Lung (tissue), 12 donors: ENCODE measurements around the gene TRIM56. TPM values are rescaled to one million over a fixed set of nuclear protein-coding genes. Genes with fewer than 3 reads are reported as not detected.
A peak's percentile ranks its signal among the peaks of the same experiment; 100 is the strongest.
"Not testable (repeated sequence)": the region's sequence is repeated elsewhere in the genome, so short reads cannot be mapped to it uniquely, and the experiment has no call there.

Source experiments
- ATAC-seq: fragments of 200-7000 bp; cut with Tn5 transposase; one replicate; pipeline ENCODE4 v1.9.1; 2020; ENCODE audit warnings: moderate number of reproducible peaks; ENCODE audit not compliant: insufficient read depth, low FRiP score
- DNase-seq, 3 donors: peaks; one replicate each; pipeline ENCODE4 v3.0.0-alpha.2; 2013 to 2017
- H3K27ac ChIP-seq, 2 donors: one replicate each; pipeline ENCODE4 v1.5.1; 2013; ENCODE audit warnings: mild to moderate bottlenecking in 2 of 2, moderate library complexity in 2 of 2, control low read depth in 1 of 2, inconsistent platforms in 1 of 2, low read depth in 1 of 2, low read length in 1 of 2
- H3K27me3 ChIP-seq, 3 donors: one replicate each; pipeline ENCODE4 v1.5.1; 2013; ENCODE audit warnings: low read length in 2 of 3; ENCODE audit not compliant: control insufficient read depth in 3 of 3, insufficient read depth in 3 of 3
- H3K36me3 ChIP-seq, 4 donors: one replicate each; pipeline ENCODE4 v1.5.1; 2013; ENCODE audit warnings: low read length in 4 of 4, mild to moderate bottlenecking in 1 of 4, moderate library complexity in 1 of 4; ENCODE audit not compliant: control insufficient read depth in 4 of 4, insufficient read depth in 4 of 4
- H3K4me1 ChIP-seq, 5 donors: one replicate each; pipeline ENCODE4 v1.5.1; 2013; ENCODE audit warnings: low read length in 5 of 5, mild to moderate bottlenecking in 2 of 5, moderate library complexity in 1 of 5; ENCODE audit not compliant: control insufficient read depth in 5 of 5, insufficient read depth in 5 of 5
- H3K4me3 ChIP-seq: one replicate; pipeline ENCODE4 v1.5.1; 2013; ENCODE audit warnings: mild to moderate bottlenecking, control low read depth, moderate library complexity
- H3K9ac ChIP-seq, 2 donors: one replicate each; pipeline ENCODE4 v1.5.1; 2013; ENCODE audit warnings: low read length in 2 of 2, control low read depth in 1 of 2; ENCODE audit not compliant: insufficient read depth in 1 of 2
- H3K9me3 ChIP-seq, 4 donors: one replicate each; pipeline ENCODE4 v1.5.1; 2013; ENCODE audit warnings: low read length in 3 of 4, mild to moderate bottlenecking in 1 of 4, moderate library complexity in 1 of 4; ENCODE audit not compliant: control insufficient read depth in 4 of 4, insufficient read depth in 3 of 4
- WGBS, 2 donors: extraction: QIAGEN DNeasy Blood & Tissue Kit; methylation state at CpG; one replicate each; pipeline ENCODE4 v1.1.7; 2013; 5-methylcytosine and 5-hydroxymethylcytosine counted together
- polyA plus RNA-seq, 2 donors: library from polyadenylated mRNA; stranded (reverse); fragments of 200-250 nt; gene quantifications; one replicate each; pipeline ENCODE4 v1.2.1, GENCODE V29; 2013
- total RNA-seq, 2 donors: library from RNA; depleted of rRNA in 1 of 2; stranded (reverse); fragments of >200 nt in 1 of 2; gene quantifications; one replicate each; pipeline ENCODE4 v1.2.1, GENCODE V29; 2014 to 2021
- TF ChIP-seq, protein P1 (sequence below): IDR thresholded peaks from 2 replicates; pipeline ENCODE4 v1.5.1; 2012; ENCODE audit warnings: mild to moderate bottlenecking; ENCODE audit errors: control extremely low read depth, extremely low read depth
- donor health status: control.
- donor health status: control.
- donor health status: Bipolar disorder and iron deficiency.
- donor health status: healthy.
- donor health status: DM: yes; HTN: yes; CAD: no.

Gene TRIM56
- total and polyA plus RNA-seq, 4 donors = 14.4 to 56.6 (median 24.1) TPM

DNA sequence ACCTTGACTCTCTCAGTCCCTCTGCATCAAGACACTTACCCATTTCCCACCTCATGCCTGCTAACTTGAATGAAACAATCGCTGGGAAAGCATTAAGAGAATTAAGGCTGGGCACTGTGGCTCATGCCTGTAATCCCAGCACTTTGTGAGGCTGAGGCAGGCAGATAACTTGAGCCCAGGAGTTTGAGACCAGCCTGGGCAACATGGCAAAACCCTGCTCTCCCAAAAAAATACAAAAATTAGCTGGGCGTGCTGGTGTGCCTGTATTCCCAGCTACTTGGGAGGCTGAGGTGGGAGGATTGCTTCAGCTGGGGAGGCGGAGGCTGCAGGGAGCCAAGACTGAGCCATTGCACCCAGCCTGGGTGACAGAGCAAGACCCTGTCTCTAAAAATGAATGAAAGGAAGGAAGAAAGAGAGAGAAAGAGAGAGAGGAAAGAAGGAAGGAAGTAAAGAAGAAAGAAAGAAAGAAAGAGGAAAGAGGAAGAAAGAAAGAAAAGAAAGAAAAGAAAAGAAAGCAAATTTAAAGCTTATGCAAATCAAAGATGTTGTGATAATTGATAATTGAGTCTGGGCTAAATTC lies 42.3 kb downstream of the TRIM56 start:
- Histone ChIP-seq H3K27me3 (no peaks in the 10 kb centered on the region), H3K36me3 (peaks cover 0 to 3% (median 2%) of the 10 kb centered on the region in 4 donors), H3K27ac (peak overlapping the region; percentile 55 to 67), H3K9me3 (no peaks in the 10 kb centered on the region), H3K9ac (peak overlapping the region in 1 of 2 donors; percentile 34), H3K4me1 (peaks cover 9 to 28% (median 16%) of the 10 kb centered on the region in 5 donors), H3K4me3 (peak overlapping the region; percentile 50)
- TF ChIP-seq, protein P1, sequence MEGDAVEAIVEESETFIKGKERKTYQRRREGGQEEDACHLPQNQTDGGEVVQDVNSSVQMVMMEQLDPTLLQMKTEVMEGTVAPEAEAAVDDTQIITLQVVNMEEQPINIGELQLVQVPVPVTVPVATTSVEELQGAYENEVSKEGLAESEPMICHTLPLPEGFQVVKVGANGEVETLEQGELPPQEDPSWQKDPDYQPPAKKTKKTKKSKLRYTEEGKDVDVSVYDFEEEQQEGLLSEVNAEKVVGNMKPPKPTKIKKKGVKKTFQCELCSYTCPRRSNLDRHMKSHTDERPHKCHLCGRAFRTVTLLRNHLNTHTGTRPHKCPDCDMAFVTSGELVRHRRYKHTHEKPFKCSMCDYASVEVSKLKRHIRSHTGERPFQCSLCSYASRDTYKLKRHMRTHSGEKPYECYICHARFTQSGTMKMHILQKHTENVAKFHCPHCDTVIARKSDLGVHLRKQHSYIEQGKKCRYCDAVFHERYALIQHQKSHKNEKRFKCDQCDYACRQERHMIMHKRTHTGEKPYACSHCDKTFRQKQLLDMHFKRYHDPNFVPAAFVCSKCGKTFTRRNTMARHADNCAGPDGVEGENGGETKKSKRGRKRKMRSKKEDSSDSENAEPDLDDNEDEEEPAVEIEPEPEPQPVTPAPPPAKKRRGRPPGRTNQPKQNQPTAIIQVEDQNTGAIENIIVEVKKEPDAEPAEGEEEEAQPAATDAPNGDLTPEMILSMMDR = no peak
- no peak for DNase-seq
- 74 to 77% methylated on average over 3 of the region's 3 CpGs for WGBS, 2 donors
- ATAC-seq = no peak

DNA sequence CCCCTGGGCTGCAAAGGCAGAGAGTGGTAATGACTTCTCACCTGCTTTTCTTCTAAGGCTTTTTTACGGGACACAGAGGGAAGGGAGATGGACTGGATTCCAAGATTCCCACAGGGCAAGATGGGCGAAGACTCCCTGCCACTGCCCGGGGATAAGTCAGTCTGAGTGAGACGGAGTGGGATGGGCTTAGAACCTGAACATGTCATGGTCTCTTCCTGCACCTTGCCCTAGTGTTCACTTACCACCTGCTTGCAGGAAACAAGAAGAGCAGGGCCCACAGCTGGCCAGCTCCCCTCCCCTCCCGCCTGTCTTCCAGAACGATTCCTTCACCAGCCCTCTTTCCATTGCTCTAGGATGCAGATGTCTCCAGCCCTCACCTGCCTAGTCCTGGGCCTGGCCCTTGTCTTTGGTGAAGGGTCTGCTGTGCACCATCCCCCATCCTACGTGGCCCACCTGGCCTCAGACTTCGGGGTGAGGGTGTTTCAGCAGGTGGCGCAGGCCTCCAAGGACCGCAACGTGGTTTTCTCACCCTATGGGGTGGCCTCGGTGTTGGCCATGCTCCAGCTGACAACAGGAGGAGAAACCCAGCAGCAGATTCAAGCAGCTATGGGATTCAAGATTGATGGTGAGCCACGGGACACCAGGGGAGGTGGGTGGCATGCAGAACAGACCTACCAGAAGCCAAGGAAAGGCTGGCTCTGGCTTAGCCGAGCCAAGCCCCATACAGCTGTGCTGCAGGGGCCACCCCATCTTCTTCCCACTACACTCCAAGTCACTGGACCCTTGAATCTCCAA lies 43.0 kb downstream of the TRIM56 start:
- Histone ChIP-seq H3K27ac (peak overlapping the region in 1 of 2 donors; percentile 18), H3K36me3 (peaks cover 0 to 3% (median 2%) of the 10 kb centered on the region in 4 donors), H3K27me3 (no peaks in the 10 kb centered on the region), H3K9ac (no peak overlapping the region), H3K4me1 (peaks cover 7 to 27% (median 15%) of the 10 kb centered on the region in 5 donors), H3K9me3 (no peaks in the 10 kb centered on the region), H3K4me3 (peak overlapping the region; percentile 35)
- no peak for ATAC-seq
- WGBS, 2 donors = 74 to 85% methylated on average over 14 of the region's 14 CpGs
- TF ChIP-seq, protein P1 = no peak
- DNase-seq = no peak

DNA sequence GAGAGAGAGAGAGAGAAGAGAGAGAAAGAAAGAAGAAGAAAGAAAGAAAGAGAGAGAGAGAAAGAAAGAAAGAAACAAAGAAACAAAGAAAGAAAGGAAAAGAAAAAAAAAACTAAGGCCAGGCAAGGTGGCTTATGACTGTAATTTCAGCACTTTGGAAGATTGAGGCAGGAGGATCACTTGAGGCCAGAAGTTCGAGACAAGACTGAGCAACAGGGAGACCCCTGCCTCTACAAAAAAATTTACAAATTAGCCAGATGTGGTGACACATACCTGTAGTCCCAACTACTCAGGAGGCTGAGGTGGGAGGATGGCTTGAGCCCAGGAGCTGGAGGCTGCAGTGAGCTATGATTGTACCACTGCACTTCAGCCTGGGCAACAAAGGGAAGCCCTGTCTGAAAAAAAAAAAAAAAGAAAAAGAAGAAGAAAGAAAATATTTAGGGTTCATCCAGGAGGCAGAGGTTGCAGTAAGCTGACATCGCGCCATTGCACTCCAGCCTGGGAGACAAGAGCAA lies 44.4 kb downstream of the TRIM56 start:
- H3K9ac ChIP-seq = no peak overlapping the region
- peaks cover 5 to 22% (median 15%) of the 10 kb centered on the region in 5 donors for H3K4me1 ChIP-seq
- no peaks in the 10 kb centered on the region for H3K9me3 ChIP-seq
- TF ChIP-seq, protein P1 = no peak
- H3K36me3 ChIP-seq = peaks cover 0 to 8% (median 4%) of the 10 kb centered on the region in 4 donors
- H3K27ac ChIP-seq = no peak overlapping the region
- DNase-seq (no peak), ATAC-seq (no peak)
- WGBS, 2 donors = 92 to 98% methylated on average over 3 of the region's 3 CpGs
- no peak overlapping the region for H3K4me3 ChIP-seq
- H3K27me3 ChIP-seq = no peaks in the 10 kb centered on the region

DNA sequence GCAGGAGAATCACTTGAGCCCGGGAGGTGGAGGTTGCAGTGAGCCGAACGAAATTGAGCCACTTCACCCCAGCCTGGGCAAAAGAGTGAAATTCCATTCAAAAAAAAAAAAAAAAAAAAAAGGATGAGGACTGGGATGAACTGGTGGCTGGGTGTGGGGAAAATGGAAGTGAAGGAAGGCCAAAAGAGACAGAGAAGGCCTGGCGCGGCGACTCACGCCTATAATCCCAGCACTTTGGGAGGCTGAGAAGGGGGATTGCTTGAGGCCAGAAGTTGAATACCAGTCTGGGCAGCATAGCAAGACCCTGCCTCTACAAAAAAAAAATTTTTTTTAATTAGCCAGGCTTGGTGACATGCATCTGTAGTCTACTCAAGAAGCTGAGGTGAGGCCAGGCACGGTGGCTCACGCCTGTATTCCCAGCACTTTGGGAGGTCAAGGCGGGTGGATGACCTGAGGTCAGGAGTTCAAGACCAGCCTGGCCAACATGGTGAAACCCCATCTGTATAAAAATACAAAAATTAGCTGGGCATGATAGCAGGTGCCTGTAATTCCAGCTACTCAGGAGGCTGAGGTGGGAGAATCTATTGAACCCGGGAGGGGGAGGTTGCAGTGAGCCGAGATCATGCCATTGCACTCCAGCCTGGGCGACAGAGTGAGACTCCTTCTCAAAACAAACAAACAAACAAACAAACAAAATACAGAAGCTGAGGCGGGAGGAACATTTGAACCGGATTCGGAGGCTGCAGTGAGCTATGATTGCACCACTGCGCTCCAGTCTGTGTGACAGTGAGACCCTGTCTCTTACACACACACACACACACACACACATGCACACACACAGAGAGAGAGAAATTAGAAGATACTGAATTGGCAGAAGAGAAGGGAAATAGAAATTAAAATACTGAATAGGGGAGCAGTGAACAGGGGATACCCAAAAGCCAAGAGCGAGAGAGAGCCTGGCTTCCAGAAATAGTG lies 47.6 kb downstream of the TRIM56 start:
- not testable (repeated sequence) for H3K27me3 ChIP-seq, H3K27ac ChIP-seq

More for the DNA sequence above, 47.6 kb downstream of the TRIM56 start:
- Histone ChIP-seq H3K36me3 (peaks cover 0 to 18% (median 7%) of the 10 kb centered on the region in 4 donors), H3K4me1 (peaks cover 0 to 11% (median 0%) of the 10 kb centered on the region in 5 donors)
- not testable (repeated sequence) for H3K9ac ChIP-seq, H3K9me3 ChIP-seq, ATAC-seq, H3K4me3 ChIP-seq, DNase-seq
- 89 to 90% methylated on average over 18 of the region's 18 CpGs for WGBS, 2 donors
